ENCODE data around the gene ZNF697. TPM values are rescaled to one million over a fixed set of nuclear protein-coding genes. Genes with fewer than 3 reads are reported as not detected.
"Not testable (repeated sequence)": the region's sequence is repeated elsewhere in the genome, so short reads cannot be mapped to it uniquely, and the experiment has no call there.

ZNF697 gene
- total and polyA plus RNA-seq, 9 of the 15 experiments (the other 6 are each of a cell fraction or from before 2014, with no cell fraction given) = 2.1 to 13.6 (median 8.3) TPM

DNA sequence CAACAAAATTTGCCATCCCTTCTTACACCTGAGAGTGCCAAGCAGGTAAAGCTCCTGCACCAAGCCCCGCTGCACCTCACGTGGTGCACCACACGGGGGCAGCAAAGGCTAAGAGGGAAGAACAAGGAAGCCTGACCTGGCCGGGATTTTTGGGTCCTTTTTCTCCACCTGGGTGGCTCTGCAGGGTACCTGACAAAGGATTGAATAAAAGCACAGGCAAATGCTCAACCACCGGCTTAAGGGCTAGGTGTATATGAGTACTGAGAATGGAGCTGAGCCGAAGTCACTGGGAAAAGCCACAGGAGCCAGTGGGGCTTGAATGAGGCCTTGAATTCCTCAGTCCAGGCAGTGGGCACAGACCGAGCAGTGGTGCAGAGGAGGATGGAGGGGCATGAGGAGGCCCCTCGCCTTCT lies 36.4 kb downstream of the ZNF697 start (continued):
- TF ChIP-seq, protein P1, sequence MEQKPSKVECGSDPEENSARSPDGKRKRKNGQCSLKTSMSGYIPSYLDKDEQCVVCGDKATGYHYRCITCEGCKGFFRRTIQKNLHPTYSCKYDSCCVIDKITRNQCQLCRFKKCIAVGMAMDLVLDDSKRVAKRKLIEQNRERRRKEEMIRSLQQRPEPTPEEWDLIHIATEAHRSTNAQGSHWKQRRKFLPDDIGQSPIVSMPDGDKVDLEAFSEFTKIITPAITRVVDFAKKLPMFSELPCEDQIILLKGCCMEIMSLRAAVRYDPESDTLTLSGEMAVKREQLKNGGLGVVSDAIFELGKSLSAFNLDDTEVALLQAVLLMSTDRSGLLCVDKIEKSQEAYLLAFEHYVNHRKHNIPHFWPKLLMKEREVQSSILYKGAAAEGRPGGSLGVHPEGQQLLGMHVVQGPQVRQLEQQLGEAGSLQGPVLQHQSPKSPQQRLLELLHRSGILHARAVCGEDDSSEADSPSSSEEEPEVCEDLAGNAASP (IDR thresholded peaks at IDR 0.05) = no peak
- no peak for TF ChIP-seq PTTG1 (tag; IDR thresholded peaks at IDR 0.05; ENCODE audit: low read depth)
- TF ChIP-seq JUND (IDR thresholded peaks at IDR 0.05; ENCODE audit: borderline replicate concordance, low read depth, low read length) = peak; percentile 29; the same call in 1 of the 2 replicates
- no peak for TF ChIP-seq JUND (tag; IDR thresholded peaks at IDR 0.05; ENCODE audit: borderline replicate concordance, low read depth, low read length)
- no peak for TF ChIP-seq SRSF9 (IDR thresholded peaks at IDR 0.05; ENCODE audit: borderline replicate concordance, low read depth, low read length)

DNA sequence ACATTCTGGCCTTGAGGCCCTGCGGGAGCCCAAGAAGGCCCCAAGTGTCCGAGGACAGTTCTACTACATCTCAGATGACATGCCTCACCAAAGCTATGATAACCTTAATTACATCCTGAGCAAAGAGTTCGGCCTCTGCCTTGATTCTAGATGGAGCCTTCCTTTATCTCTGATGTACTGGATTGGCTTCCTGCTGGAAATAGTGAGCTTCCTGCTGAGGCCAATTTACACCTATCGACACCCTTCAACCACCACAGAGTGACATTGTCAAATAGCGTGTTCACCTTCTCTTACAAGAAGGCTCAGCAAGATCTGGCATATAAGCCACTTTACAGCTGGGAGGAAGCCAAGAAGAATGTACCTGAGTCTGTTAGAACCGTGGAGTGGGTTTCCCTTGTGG lies 39.2 kb downstream of the ZNF697 start:
- WGBS (ENCODE audit: insufficient coverage, low coverage, missing lambda C conversion rate) = 12% methylated on average over 6 of the region's 6 CpGs
- BruUV-seq (replicated peaks); POLR2A ChIA-PET; H3K79me2 ChIP-seq (ENCODE audit: control insufficient read depth, insufficient read depth, low read length); ATAC-seq; H2AFZ ChIP-seq (ENCODE audit: low read depth, low read length); H3K4me1 ChIP-seq (replicated peaks in 1 of 2; ENCODE audit: control insufficient read depth in 2 of 2, insufficient read depth in 2 of 2, low read length in 2 of 2); H3K4me2 ChIP-seq (ENCODE audit: insufficient read depth, low read length); CTCF ChIA-PET (ENCODE audit: low intra/inter-chr PET ratio); H3K27ac ChIP-seq (ENCODE audit: extremely low read depth, low read depth, low read length); H3K9me1 ChIP-seq (ENCODE audit: control insufficient read depth, insufficient read depth, low read length); H4K20me1 ChIP-seq (replicated peaks; ENCODE audit: control insufficient read depth, insufficient read depth, low read length); in situ Hi-C loops (cut with MboI); H3K4me3 ChIP-seq; H3K9me3 ChIP-seq (replicated peaks; ENCODE audit: control insufficient read depth, insufficient read depth, low read depth, low read length); DNase-seq (ENCODE audit: extremely low read depth in 1 of 4, low spot score in 3 of 4); H3K36me3 ChIP-seq (ENCODE audit: control insufficient read depth, insufficient read depth, low read length); H3K9ac ChIP-seq (ENCODE audit: insufficient read depth in 1 of 2, low read depth in 2 of 2, low read length in 2 of 2); H3K27me3 ChIP-seq (ENCODE audit: control insufficient read depth in 2 of 2, insufficient read depth in 2 of 2, low read length in 2 of 2): not testable (repeated sequence)
- peak; percentile 35 for FAIRE-seq
- intact Hi-C loops (cut with micrococcal nuclease) = loop anchor here (10.0 kb wide), 1 partner anchor 134 kb away; no protein-coding TSS in a partner anchor

DNA sequence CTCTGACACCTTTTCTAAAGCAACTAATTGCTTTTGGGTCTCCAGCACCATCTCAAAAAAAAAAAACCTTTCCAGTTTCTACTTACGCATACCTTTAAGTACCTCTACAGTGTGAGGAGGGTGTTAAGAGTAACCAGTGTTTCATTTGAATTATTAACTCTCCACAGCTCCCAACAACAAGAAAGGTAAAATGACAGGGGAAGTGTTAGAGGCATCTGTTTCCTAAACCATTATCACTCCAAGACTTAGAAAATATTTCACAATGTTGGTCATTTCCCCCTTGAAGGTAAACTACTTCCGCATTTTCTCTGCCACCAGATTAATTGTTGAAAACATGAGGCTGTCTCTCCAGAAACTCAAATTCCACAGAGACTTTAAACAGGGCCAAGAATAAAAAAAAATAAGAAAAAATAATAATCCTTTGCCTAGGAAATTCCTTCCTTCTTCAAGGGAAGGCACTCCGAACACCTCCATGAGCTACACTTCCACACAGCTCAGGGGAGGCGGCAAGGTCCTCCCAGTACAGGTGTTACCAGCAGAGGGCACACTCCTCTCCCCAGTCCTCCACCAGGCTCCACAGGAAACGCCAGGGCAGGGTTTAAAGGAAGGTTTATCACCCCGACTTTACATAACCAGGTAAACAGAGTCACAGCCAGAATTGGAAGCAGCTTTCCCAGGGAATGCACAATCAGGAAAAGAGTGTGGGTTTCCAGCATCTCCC lies 40.8 kb downstream of the ZNF697 start:
- H3K27me3 ChIP-seq (ENCODE audit: control insufficient read depth in 2 of 2, insufficient read depth in 2 of 2, low read length in 2 of 2) = peaks cover 2 to 15% of the 10 kb centered on the region in 2 experiments; a peak in 2 of 5 replicates
- H2AFZ ChIP-seq (ENCODE audit: low read depth, low read length); H3K9me1 ChIP-seq (ENCODE audit: control insufficient read depth, insufficient read depth, low read length); H3K9ac ChIP-seq (ENCODE audit: insufficient read depth in 1 of 2, low read depth in 2 of 2, low read length in 2 of 2); H4K20me1 ChIP-seq (replicated peaks; ENCODE audit: control insufficient read depth, insufficient read depth, low read length); POLR2A ChIA-PET; H3K4me1 ChIP-seq (replicated peaks in 1 of 2; ENCODE audit: control insufficient read depth in 2 of 2, insufficient read depth in 2 of 2, low read length in 2 of 2); H3K79me2 ChIP-seq (ENCODE audit: control insufficient read depth, insufficient read depth, low read length); DNase-seq (ENCODE audit: extremely low read depth in 1 of 4, low spot score in 3 of 4); CTCF ChIA-PET (ENCODE audit: low intra/inter-chr PET ratio); H3K27ac ChIP-seq (ENCODE audit: extremely low read depth, low read depth, low read length); H3K9me3 ChIP-seq (replicated peaks; ENCODE audit: control insufficient read depth, insufficient read depth, low read depth, low read length); H3K4me3 ChIP-seq; H3K36me3 ChIP-seq (ENCODE audit: control insufficient read depth, insufficient read depth, low read length); H3K4me2 ChIP-seq (ENCODE audit: insufficient read depth, low read length); in situ Hi-C loops (cut with MboI); BruUV-seq (replicated peaks): not testable (repeated sequence)
- ATAC-seq (peak; percentile 89), FAIRE-seq (peak; percentile 91)
- WGBS (ENCODE audit: insufficient coverage, low coverage, missing lambda C conversion rate) = 59% methylated on average over 4 of the region's 6 CpGs
- intact Hi-C loops (cut with micrococcal nuclease) = loop anchor here (10.0 kb wide), 1 partner anchor 132 kb away; no protein-coding TSS in a partner anchor
